Measurements from ENCODE around the gene IKBIP. TPM values are rescaled to one million over a fixed set of nuclear protein-coding genes. Genes with fewer than 3 reads are reported as not detected.

IKBIP gene
- total and polyA plus RNA-seq, 9 of the 15 experiments (the other 6 are each of a cell fraction or from before 2014, with no cell fraction given), result 3.3 to 19.5 (median 14.9) TPM

GRCh38 chr12:98669751-98670150 is 25.2 kb upstream of the IKBIP start:
- Histone ChIP-seq H3K36me3 (ENCODE audit: control insufficient read depth, insufficient read depth, low read length) (peaks cover 8% of the 10 kb centered on the region; the same call in 2 of the 3 replicates), H4K20me1 (replicated peaks; ENCODE audit: control insufficient read depth, insufficient read depth, low read length) (no peaks in the 10 kb centered on the region), H3K4me2 (ENCODE audit: insufficient read depth, low read length) (no peak overlapping the region), H3K4me1 (replicated peaks in 1 of 2; ENCODE audit: control insufficient read depth in 2 of 2, insufficient read depth in 2 of 2, low read length in 2 of 2) (peaks cover 0 to 9% of the 10 kb centered on the region in 2 experiments; a peak in 3 of 5 replicates), H3K27ac (ENCODE audit: extremely low read depth, low read depth, low read length) (no peak overlapping the region), H3K9me3 (replicated peaks; ENCODE audit: control insufficient read depth, insufficient read depth, low read depth, low read length) (no peaks in the 10 kb centered on the region), H3K9ac (ENCODE audit: insufficient read depth in 1 of 2, low read depth in 2 of 2, low read length in 2 of 2) (no peak overlapping the region), H3K79me2 (ENCODE audit: control insufficient read depth, insufficient read depth, low read length) (no peaks in the 10 kb centered on the region), H3K4me3 (no peak overlapping the region), H3K27me3 (ENCODE audit: control insufficient read depth in 2 of 2, insufficient read depth in 2 of 2, low read length in 2 of 2) (no peaks in the 10 kb centered on the region), H3K9me1 (ENCODE audit: control insufficient read depth, insufficient read depth, low read length) (no peaks in the 10 kb centered on the region), H2AFZ (ENCODE audit: low read depth, low read length) (no peak overlapping the region)
- in situ Hi-C loops (cut with MboI) (no loop called here), intact Hi-C loops (cut with micrococcal nuclease) (no loop called here)
- BruUV-seq (replicated peaks), result no TSS peak
- DNase-seq (ENCODE audit: extremely low read depth in 1 of 4, low spot score in 3 of 4), result no peak
- POLR2A ChIA-PET, result interaction anchor here (1.4 kb wide), 1 partner anchor 16 kb away, joined by 4 read pairs; no protein-coding TSS in a partner anchor
- TF ChIP-seq FOXP4 (CRISPR knock-in tag; IDR thresholded peaks at IDR 0.05; ENCODE audit: borderline replicate concordance) (no peak), BMI1 (IDR thresholded peaks at IDR 0.05; ENCODE audit: low read length) (no peak), GTF2F1 (IDR thresholded peaks at IDR 0.05; ENCODE audit: low read depth, low read length) (no peak), SIN3A (IDR thresholded peaks at IDR 0.05; ENCODE audit: borderline replicate concordance in 2 of 2, control insufficient read depth in 1 of 2, low read depth in 2 of 2, low read length in 2 of 2) (no peak), TRIM25 (IDR thresholded peaks at IDR 0.05; ENCODE audit: borderline replicate concordance) (no peak), NCOA4 (IDR thresholded peaks at IDR 0.05; ENCODE audit: partially characterized antibody) (no peak), RBM22 (IDR thresholded peaks at IDR 0.05; ENCODE audit: low read depth, low read length, poor library complexity, severe bottlenecking) (no peak), ZMIZ1 (IDR thresholded peaks at IDR 0.05; ENCODE audit: low read depth in 2 of 2, low read length in 2 of 2) (no peak), TEAD2 (tag; IDR thresholded peaks at IDR 0.05) (no peak), TFAM (CRISPR knock-in tag; conservative IDR thresholded peaks at IDR 0.05) (no peak)
- FAIRE-seq, result no peak
- no peak for ATAC-seq
- WGBS (ENCODE audit: insufficient coverage, low coverage, missing lambda C conversion rate), result no CpG with 5 or more reads among the region's 3 CpGs
- CTCF ChIA-PET (ENCODE audit: low intra/inter-chr PET ratio), result no interaction called here

All from K562 (cell line).